T-helper 9 cell (primary cell): Measurements from ENCODE around the gene PPL.
"Not testable (repeated sequence)": the region's sequence is repeated elsewhere in the genome, so short reads cannot be mapped to it uniquely, and the experiment has no call there.

Experiments used
- DNase-seq: peaks from one replicate; pipeline ENCODE4 v3.0.0-alpha.2; 2020

PPL gene

GRCh38 chr16:4933433-4933832 is 3.5 kb downstream of the PPL start:
- DNase-seq: no peak

GRCh38 chr16:4931381-4931780 is 5.6 kb downstream of the PPL start:
- no peak for DNase-seq

- not testable (repeated sequence) for DNase-seq
Measured at GRCh38 chr16:4929619-4930018, 7.3 kb downstream of the PPL start.

- no peak for DNase-seq
Measured at GRCh38 chr16:4928227-4928626, 8.7 kb downstream of the PPL start.

- no peak for DNase-seq
Measured at GRCh38 chr16:4927661-4928060, 9.3 kb downstream of the PPL start.

- DNase-seq: no peak
Measured at GRCh38 chr16:4926928-4927327, 10.0 kb downstream of the PPL start.

- DNase-seq: no peak
Measured at GRCh38 chr16:4925791-4926190, 11.2 kb downstream of the PPL start.

GRCh38 chr16:4925293-4925607 is 11.7 kb downstream of the PPL start:
- no peak for DNase-seq

GRCh38 chr16:4924593-4925292 is 12.2 kb downstream of the PPL start:
- no peak for DNase-seq

GRCh38 chr16:4923853-4924252 is 13.1 kb downstream of the PPL start:
- DNase-seq: no peak

GRCh38 chr16:4922721-4923342 is 14.1 kb downstream of the PPL start:
- DNase-seq: no peak

- no peak for DNase-seq
Measured at GRCh38 chr16:4920826-4921225, 16.1 kb downstream of the PPL start.

- no peak for DNase-seq
Measured at GRCh38 chr16:4918781-4919251, 18.1 kb downstream of the PPL start.

GRCh38 chr16:4917117-4917516 is 19.8 kb downstream of the PPL start:
- no peak for DNase-seq

GRCh38 chr16:4915226-4915761 is 21.7 kb downstream of the PPL start:
- DNase-seq: no peak

- no peak for DNase-seq
Measured at GRCh38 chr16:4914528-4915225, 22.3 kb downstream of the PPL start.

GRCh38 chr16:4913774-4914525 is 23.0 kb downstream of the PPL start:
- no peak for DNase-seq

GRCh38 chr16:4913130-4913773 is 23.7 kb downstream of the PPL start:
- DNase-seq: no peak

GRCh38 chr16:4911970-4912386 is 25.0 kb downstream of the PPL start:
- no peak for DNase-seq

- no peak for DNase-seq
Measured at GRCh38 chr16:4910828-4911227, 26.1 kb downstream of the PPL start.

- no peak for DNase-seq
Measured at GRCh38 chr16:4909825-4910224, 27.1 kb downstream of the PPL start.

- DNase-seq: no peak
Measured at GRCh38 chr16:4908854-4909401, 28.0 kb downstream of the PPL start.
